ENCODE measurements around the gene ERN1.

ERN1 gene

GRCh38 chr17:64083093-64083492, 46.9 kb downstream of the ERN1 start:
- DNase-seq, result no peak

GRCh38 chr17:64081802-64082799, 47.8 kb downstream of the ERN1 start:
- DNase-seq, result peak; percentile 64 to 86

- no peak for DNase-seq
Observed at GRCh38 chr17:64080174-64080618, 49.7 kb downstream of the ERN1 start.

- no peak for DNase-seq
Observed at GRCh38 chr17:64077379-64077778, 52.6 kb downstream of the ERN1 start.

- DNase-seq, result no peak
Observed at GRCh38 chr17:64075913-64076312, 54.0 kb downstream of the ERN1 start.

GRCh38 chr17:64074704-64075426, 55.1 kb downstream of the ERN1 start:
- DNase-seq, result no peak

GRCh38 chr17:64073771-64074703, 55.9 kb downstream of the ERN1 start:
- peak; percentile 45 to 90 for DNase-seq

- DNase-seq, result no peak
Observed at GRCh38 chr17:64071111-64071510, 58.8 kb downstream of the ERN1 start.

- DNase-seq, result no peak
Observed at GRCh38 chr17:64070213-64070612, 59.7 kb downstream of the ERN1 start.

- no peak for DNase-seq
Observed at GRCh38 chr17:64069143-64069542, 60.8 kb downstream of the ERN1 start.

GRCh38 chr17:64067657-64068056, 62.3 kb downstream of the ERN1 start:
- DNase-seq, result no peak

GRCh38 chr17:64066716-64067115, 63.2 kb downstream of the ERN1 start:
- no peak for DNase-seq

GRCh38 chr17:64065161-64065560, 64.8 kb downstream of the ERN1 start:
- no peak for DNase-seq

- DNase-seq, result no peak
Observed at GRCh38 chr17:64064331-64064730, 65.6 kb downstream of the ERN1 start.

- DNase-seq, result peak in 1 of 2 experiments; percentile 10
Observed at GRCh38 chr17:64063766-64064224, 66.1 kb downstream of the ERN1 start.

GRCh38 chr17:64063088-64063487, 66.9 kb downstream of the ERN1 start:
- no peak for DNase-seq

- no peak for DNase-seq
Observed at GRCh38 chr17:64061178-64061898, 68.6 kb downstream of the ERN1 start.

GRCh38 chr17:64060331-64060730, 69.6 kb downstream of the ERN1 start:
- DNase-seq, result no peak

- DNase-seq, result no peak
Observed at GRCh38 chr17:64059756-64060155, 70.2 kb downstream of the ERN1 start.

- no peak for DNase-seq
Observed at GRCh38 chr17:64058621-64059020, 71.3 kb downstream of the ERN1 start.

- no peak for DNase-seq
Observed at GRCh38 chr17:64057701-64058263, 72.2 kb downstream of the ERN1 start.
